ENCODE measurements around the gene KPTN.

KPTN gene

DNA sequence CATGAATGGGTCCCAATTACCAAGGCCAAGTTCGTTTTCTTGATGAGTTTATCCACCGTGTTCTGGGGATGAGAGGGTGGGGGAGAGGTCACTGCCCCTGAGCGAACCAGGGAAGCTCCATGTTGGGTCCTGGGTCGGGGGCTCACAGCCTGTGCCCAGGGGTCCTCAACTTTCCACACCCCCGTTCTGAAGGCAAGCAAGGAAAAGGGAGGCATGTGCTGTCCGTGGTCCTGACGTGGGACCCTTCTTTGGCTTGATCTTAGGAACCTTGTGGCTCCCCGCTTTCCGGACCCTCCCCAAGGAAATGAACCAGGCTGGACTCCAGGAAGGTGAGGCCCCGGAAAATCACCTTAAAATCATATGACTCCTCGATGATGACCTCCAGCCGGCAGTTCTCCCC lies 46.5 kb downstream of the KPTN start:
- in situ Hi-C loops (cut with HindIII; ENCODE audit: low sequenced_read_pairs), result no loop called here

DNA sequence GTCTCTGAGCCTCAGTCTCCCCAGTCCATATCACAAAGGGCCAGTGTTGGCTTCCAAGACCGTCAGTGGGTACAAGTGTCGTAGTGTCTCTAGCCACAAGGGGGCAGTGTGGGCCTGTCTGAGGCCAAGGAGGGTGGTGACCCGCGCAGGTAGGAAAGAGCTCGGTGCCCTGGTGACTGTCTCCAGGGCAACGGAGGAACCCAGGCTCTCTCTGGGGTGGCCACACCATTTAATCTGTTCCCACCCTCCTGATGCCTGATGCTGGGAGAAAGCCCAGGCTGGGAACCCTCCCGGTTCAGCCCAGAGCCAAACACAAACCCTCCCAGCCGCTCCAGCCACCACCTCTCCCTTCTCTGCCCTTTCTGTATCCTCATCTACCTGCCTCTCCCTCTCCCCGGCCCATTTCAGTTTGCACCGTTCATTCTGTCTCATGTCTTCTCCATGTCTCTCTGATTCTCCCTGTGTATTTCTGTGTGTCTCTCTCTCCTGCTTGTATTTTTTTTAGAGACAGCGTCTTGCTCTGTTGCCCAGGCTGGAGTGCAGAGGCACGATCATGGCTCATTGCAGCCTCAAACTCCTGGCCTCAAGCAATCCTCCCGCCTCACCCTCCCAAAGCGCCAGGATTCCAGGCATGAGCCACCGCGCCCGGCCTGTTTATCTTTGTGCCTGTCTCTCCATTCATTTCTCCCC lies 47.2 kb downstream of the KPTN start:
- in situ Hi-C loops (cut with HindIII; ENCODE audit: low sequenced_read_pairs), result no loop called here

- in situ Hi-C loops (cut with HindIII; ENCODE audit: low sequenced_read_pairs), result no loop called here
Observed at GRCh38 chr19:47435883-47436417, 48.1 kb downstream of the KPTN start.

GRCh38 chr19:47435196-47435595 lies 48.8 kb downstream of the KPTN start:
- in situ Hi-C loops (cut with HindIII; ENCODE audit: low sequenced_read_pairs), result no loop called here

GRCh38 chr19:47434088-47434487 lies 49.9 kb downstream of the KPTN start:
- in situ Hi-C loops (cut with HindIII; ENCODE audit: low sequenced_read_pairs), result no loop called here

DNA sequence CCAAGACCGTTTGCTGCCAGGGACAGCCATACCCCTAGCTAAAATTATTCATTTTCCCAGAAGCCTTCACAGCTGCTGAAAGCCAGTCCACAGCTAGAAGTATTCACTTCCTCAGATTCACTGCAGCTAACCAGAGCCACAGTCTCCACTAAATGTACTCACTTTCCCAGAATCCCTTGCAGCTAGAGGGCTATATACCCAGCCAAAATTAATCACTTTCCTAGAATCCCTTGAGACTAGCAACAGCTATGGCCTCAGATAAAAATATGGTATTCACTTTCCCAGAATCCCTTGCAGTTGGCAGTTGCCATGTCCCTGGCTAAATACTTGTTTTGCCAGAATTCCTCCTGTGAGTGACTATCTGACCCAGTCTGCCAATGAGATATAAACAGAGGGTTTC lies 50.9 kb downstream of the KPTN start:
- in situ Hi-C loops (cut with HindIII; ENCODE audit: low sequenced_read_pairs), result no loop called here

GRCh38 chr19:47432499-47432898 lies 51.5 kb downstream of the KPTN start:
- in situ Hi-C loops (cut with HindIII; ENCODE audit: low sequenced_read_pairs), result no loop called here

DNA sequence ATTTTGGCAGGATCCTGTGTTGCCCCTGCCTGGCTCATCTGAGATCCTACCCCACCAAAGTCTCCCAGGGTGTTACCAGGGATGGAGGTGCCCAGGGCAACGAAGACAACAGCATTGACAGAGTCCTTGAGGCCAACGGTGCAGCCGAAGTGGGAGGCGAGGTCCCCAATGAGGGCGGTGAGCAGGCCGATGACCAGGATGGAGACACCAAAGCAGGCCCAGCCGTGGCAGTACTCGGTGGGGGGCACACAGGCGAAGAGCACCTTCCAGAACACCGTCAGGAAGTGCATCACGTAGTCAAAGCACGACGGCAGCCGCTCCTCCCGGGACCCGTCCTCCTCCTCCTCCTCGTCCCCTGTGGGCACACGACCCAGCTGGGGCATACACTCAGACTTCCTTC lies 51.9 kb downstream of the KPTN start:
- in situ Hi-C loops (cut with HindIII; ENCODE audit: low sequenced_read_pairs), result no loop called here

DNA sequence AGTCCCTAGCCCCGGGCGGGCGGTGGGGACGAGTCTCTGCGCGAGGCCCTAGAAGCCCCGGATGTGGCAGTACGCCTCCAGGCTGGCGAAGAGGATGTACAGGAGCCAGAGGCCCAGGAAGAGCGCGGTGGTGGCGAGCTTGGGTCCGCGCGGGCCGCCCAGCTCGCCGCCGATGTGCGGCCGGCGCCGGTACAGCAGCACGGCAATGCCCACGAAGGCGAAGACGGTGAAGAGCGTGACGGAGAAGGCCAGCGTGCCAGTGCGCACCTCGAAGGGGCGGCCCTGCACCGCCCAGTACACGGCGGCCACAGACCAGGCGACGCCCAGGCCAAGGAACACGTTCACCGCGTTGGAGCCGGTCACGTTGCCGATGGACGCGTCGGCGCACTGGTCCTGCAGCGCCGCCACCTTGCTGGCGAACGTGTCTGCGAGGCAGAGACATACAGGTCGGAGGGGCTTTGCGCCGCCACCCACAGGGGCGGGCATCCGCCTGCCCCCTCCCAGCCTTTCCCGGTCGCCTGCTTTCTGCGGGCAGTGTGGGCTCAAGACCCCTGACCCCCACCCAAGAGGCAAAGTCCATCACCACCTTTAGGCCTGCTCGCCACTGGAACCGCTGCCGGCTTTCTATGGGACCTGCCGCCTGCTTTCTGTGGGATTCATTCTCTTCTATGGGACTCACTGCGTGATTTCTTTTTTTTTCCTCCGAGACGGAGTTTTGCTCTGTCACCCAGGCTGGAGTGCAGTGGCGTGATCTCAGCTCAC lies 53.8 kb downstream of the KPTN start:
- in situ Hi-C loops (cut with HindIII; ENCODE audit: low sequenced_read_pairs), result no loop called here

DNA sequence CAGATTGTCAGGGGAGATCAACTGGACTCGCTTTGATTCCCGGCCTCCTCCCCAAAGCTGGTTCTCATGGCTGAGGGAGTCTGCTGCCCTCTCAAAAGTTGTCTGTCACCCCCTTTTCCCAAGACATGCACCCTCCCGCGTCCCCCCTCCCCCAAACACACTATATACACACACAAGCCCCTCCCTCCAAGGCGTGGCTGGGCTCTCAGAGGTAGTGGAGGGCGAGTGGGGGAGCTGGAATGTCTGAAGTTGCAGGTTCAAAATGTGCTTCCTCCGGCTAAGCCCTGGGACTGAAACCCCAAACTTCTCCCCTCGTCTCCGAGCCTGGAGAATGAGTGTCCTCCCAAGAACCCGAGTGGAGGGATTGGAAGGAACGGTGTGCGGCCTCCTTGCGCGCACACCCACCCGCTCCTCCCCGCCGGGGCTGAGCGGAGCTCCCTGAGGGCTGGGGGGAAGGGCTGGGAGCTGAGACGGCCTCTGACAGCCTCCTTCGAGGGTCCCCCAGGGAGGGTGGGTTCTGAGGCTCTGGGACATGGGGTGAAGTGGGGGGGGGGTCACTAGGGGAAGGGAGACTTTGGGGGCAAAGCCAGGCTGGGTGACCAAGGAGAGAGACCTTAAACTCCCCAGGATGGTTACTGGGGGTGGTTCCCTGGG lies 54.8 kb downstream of the KPTN start:
- in situ Hi-C loops (cut with HindIII; ENCODE audit: low sequenced_read_pairs), result no loop called here

GRCh38 chr19:47428177-47428894 lies 55.7 kb downstream of the KPTN start:
- in situ Hi-C loops (cut with HindIII; ENCODE audit: low sequenced_read_pairs), result no loop called here

DNA sequence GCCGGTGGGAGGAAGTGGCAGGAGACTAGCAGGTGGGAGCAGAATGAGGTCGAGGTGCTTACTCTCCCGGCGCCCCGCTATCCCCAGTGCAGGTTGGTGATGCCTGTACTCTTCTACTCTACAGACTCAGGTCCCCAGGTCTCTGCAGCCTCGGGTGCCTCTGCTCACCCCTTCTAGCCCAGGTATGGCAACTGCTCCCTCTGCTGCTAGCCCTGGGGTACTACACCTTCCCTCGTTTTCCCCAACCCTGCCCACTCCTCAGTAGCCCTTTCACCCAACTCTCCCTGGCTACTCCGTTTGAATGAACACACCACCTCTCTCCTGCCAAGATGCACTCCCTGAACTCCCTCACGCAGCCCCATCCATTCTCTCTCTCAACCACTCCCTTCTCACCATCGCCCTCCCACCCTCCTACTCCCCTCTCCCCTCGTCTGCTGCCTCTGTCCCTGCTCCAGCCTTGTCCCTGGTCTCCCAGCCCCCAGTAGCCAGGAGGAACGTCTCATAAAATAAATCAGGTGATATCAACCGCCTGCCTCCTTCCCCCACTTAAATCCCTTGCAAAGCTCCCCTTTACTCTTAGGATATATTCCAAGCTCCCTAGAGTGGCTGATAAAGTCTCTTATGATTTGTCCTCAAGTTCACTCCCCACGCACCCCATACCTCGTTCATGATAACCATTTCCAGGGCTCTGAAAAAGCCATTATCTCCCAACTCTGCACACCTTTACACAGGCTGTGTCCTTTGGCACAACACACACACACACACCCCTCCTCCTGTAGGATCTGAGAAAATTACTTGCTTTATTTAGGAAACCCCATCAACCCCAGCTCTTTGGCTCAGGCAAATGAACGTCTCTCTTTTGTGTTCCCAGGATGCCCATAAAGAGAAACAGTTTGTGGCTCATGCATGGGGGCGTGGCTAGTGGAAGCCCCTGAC lies 56.5 kb downstream of the KPTN start:
- in situ Hi-C loops (cut with HindIII; ENCODE audit: low sequenced_read_pairs), result no loop called here
